AG04450 (cell line): ENCODE data around the gene TUBA4B. TPM values are rescaled to one million over a fixed set of nuclear protein-coding genes. Genes with fewer than 3 reads are reported as not detected.

Experiments used
- CTCF ChIA-PET: fragments of 300-600, 350-600 bp; formaldehyde crosslinking; extraction: SDS; loops from one replicate; lab custom pipeline; 2022; ENCODE audit warnings: antibody characterized with exemption, inconsistent platforms; lab: Charles Lee
- POLR2A ChIA-PET: fragments of 350-600 bp; formaldehyde crosslinking; extraction: SDS; loops from one replicate; lab custom pipeline; 2021; ENCODE audit warnings: antibody characterized with exemption, inconsistent platforms; lab: Yijun Ruan, JAX
- DNase-seq: peaks from one replicate; pipeline ENCODE4 v3.0.0-alpha.2; 2011; ENCODE audit warnings: low read depth, low spot score
- H3K27ac ChIP-seq: one replicate; pipeline ENCODE4 v1.5.1; 2012; ENCODE audit warnings: low read depth, low read length, control low read depth
- H3K27me3 ChIP-seq: one replicate; pipeline ENCODE4 v1.6.0; 2012; ENCODE audit warnings: low read length; ENCODE audit not compliant: control insufficient read depth, insufficient read depth
- H3K4me3 ChIP-seq: 2 replicates; pipeline ENCODE4 v1.5.1; 2011; ENCODE audit warnings: mild to moderate bottlenecking, low read depth, low read length, control low read depth
- H3K9me3 ChIP-seq: 2 replicates; pipeline ENCODE4 v1.5.1; 2012; ENCODE audit warnings: low read length; ENCODE audit not compliant: control insufficient read depth, insufficient read depth
- polyA plus RNA-seq: library from polyadenylated mRNA; depleted of rRNA; stranded (reverse); fragments of >200 nt; gene quantifications from 2 replicates; pipeline ENCODE4 v1.2.3, GENCODE V29; 2011
- TF ChIP-seq, protein P1 (sequence below): IDR thresholded peaks from 2 replicates; pipeline ENCODE4 v1.5.1; 2011; ENCODE audit warnings: low read depth, low read length, control low read depth, inconsistent platforms

TUBA4B gene
- polyA plus RNA-seq, 1 experiment = not detected

DNA sequence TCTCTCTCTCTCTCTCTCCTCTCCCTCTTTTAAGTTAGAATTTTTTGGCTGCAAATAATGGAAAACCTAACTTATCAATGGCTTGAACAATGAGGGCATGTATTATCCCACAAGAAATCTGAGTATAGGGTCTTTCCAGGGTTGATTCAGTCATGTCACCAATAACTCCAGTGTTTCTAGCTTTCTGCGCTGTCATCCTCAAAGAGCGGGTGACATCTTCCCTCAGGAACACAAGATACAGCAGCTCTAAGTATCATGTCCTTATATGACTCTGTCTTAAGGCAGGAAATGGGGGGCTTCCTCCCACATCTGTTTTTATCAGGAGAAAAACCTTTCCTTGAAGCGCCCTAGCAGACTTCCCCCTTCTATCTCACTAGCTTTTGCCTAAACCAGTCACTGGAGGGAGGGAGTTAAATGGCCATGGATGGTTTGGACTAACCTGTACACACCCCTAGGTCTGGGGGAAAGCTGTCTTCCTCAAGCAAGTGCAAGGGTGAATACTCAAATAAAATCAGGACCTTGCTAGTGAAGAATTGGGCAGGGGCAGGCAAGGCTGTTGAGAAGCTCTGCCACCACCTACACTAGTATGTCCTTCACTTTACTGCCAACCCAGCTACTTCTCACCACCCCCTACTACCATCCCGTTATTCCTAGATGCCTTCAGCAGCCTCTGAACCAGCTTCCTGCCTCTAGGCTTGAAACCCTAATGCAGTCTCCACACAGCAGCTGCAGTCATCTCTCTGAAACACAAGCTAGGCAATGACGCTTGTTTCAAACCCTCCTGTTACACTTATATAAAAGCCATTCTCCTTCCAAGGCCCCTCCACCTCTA, 8.2 kb downstream of the TUBA4B start:
- POLR2A ChIA-PET = interaction anchor here (1.0 kb wide), 1 partner anchor 16 kb away, joined by 4 read pairs; the partner anchor contains the start of genes GLB1L and STK16
- Histone ChIP-seq H3K27me3 (peaks cover 28% of the 10 kb centered on the region), H3K9me3 (no peaks in the 10 kb centered on the region), H3K27ac (no peak overlapping the region), H3K4me3 (no peak overlapping the region)
- TF ChIP-seq, protein P1, sequence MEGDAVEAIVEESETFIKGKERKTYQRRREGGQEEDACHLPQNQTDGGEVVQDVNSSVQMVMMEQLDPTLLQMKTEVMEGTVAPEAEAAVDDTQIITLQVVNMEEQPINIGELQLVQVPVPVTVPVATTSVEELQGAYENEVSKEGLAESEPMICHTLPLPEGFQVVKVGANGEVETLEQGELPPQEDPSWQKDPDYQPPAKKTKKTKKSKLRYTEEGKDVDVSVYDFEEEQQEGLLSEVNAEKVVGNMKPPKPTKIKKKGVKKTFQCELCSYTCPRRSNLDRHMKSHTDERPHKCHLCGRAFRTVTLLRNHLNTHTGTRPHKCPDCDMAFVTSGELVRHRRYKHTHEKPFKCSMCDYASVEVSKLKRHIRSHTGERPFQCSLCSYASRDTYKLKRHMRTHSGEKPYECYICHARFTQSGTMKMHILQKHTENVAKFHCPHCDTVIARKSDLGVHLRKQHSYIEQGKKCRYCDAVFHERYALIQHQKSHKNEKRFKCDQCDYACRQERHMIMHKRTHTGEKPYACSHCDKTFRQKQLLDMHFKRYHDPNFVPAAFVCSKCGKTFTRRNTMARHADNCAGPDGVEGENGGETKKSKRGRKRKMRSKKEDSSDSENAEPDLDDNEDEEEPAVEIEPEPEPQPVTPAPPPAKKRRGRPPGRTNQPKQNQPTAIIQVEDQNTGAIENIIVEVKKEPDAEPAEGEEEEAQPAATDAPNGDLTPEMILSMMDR = no peak
- CTCF ChIA-PET = interaction anchor here (0.5 to 5.7 kb wide), 4 partner anchors 16 to 70 kb away, joined by 6 to 56 read pairs (median 7); partner anchors contain the start of gene DNAJB2
- no peak for DNase-seq

DNA sequence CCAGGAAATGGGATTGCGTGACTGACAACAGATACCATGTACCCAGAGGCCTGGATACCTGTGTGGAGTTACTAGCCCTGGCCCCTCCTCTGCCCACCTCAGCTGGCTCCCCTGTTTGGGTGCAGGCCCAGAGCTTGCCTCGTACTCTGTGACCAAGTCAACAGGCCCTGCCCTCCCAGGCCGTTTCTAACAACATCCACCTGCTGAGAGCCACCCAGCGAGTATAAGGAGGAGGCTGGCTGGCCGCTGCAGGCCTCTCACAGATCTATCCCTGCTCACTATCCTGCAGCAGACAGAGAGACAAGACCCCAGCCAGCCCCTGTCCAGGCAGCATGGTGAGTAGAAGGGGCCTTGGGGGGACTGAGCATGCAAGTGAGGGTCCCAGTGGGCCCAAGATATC, 13.2 kb downstream of the TUBA4B start:
- Histone ChIP-seq H3K9me3 (no peaks in the 10 kb centered on the region), H3K27ac (no peak overlapping the region), H3K4me3 (no peak overlapping the region), H3K27me3 (peaks cover 28% of the 10 kb centered on the region)
- ChIA-PET POLR2A (no interaction called here), CTCF (interaction anchor here (5.7 kb wide), 1 partner anchor 11 kb away, joined by 56 read pairs; the partner anchor contains the start of gene DNAJB2)
- TF ChIP-seq, protein P1 = no peak
- no peak for DNase-seq

DNA sequence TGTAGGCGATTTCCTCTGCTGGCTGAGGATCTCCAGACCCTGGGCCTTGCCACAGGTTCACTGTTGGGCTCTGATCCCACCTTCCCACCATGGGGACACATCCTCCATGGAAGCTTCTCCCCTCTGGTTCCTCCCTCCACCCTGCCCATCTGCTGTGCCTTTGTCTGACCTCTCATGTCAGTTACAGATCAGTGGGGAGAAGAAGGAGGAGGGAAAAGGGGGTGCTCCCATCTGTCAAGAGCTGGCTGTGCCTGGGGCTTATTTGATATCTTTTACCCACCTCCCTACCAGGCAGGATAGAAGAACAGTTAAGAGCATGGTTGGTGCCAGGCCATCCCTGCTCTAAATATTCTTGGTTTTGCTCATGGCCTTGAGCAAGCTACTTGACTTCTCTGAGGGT, 13.8 kb downstream of the TUBA4B start:
- CTCF ChIA-PET = interaction anchor here (0.5 to 1.1 kb wide), 2 partner anchors 11 to 149 kb away, joined by 4 read pairs; no protein-coding TSS in a partner anchor
- H3K27me3 ChIP-seq = peaks cover 25% of the 10 kb centered on the region
- no peak for DNase-seq
- POLR2A ChIA-PET = no interaction called here
- no peak overlapping the region for H3K4me3 ChIP-seq
- TF ChIP-seq, protein P1 = no peak
- no peak overlapping the region for H3K27ac ChIP-seq
- H3K9me3 ChIP-seq = no peaks in the 10 kb centered on the region

DNA sequence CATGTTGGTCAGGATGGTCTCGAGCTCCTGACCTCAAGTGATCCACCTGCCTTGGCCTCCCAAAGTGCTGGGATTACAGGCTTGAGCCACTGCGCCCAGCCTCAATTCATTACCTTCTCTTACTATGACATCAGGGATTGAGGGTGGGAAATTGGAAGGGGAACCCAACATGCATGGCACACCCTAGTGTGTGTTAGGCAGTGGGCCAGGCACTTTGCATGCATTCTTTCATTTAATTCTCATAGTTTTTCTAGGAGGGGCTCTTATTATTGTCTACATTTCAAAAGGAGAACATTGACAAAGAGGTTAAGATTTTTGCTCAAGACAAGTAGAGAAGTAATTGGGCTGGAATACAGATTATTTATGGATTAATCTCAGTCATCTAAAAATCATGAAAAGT, 15.3 kb downstream of the TUBA4B start:
- Histone ChIP-seq H3K27me3 (peaks cover 20% of the 10 kb centered on the region), H3K27ac (no peak overlapping the region), H3K9me3 (no peaks in the 10 kb centered on the region), H3K4me3 (no peak overlapping the region)
- CTCF ChIA-PET = no interaction called here
- no peak for DNase-seq
- POLR2A ChIA-PET = no interaction called here
- TF ChIP-seq, protein P1 = no peak
